ENCODE data around the gene CSTPP1. TPM values are rescaled to one million over a fixed set of nuclear protein-coding genes. Genes with fewer than 3 reads are reported as not detected.

The CSTPP1 gene
- total and polyA plus RNA-seq, 2 of the 4 experiments (the other 2 are of a cell fraction): 22.0 to 35.7 TPM

DNA sequence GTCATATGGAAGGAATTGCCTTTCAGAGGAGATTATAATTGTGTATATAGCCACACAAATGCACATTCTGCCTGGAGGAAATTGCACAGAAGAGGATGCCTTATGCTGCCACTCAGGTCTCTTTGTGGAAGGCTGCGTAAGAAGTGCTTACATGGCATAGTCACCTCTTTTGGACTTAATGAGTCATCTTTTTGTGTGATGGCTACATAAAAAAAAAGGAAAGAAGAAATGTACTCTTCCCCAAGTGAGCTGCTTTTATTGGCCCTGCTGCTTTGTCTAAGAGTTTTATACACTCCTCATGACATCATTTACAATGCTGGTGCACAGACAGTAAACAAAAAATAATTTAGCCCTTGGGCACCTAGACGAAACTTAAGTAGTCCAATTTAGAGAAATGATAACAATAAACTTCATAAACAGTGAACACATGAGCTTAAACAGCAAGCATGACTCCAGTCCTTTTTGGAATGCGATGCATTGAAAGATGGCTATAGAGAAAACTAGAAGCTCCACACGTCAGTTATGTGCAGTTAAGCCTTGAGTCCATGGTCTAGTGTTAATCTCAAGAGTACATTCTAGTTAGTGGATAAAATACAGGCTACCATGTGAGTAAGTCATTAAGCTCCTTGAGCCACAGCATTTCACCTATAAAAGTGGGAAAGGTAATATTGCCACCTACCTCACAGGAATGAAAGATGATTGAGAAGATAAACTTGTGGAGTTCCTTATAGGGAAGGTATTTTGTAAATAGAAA lies 12.0 kb downstream of the CSTPP1 start:
- Histone ChIP-seq H4K20me1 (ENCODE audit: insufficient read depth, low read length) (0 out of 2 replicates have a peak, but pooled peaks cover 4% of the 10 kb centered on the region), H2BK15ac (ENCODE audit: low read depth, low read length) (0 out of 3 replicates have a peak overlapping the region, but pooled peaks have one; percentile 31), H4K8ac (ENCODE audit: low read depth in 2 of 2, low read length in 2 of 2) (peak overlapping the region in 1 of 2 experiments; percentile 10; a peak in 1 of 4 replicates), H3K56ac (ENCODE audit: extremely low read depth, insufficient read depth, low read length) (no peak overlapping the region), H3K23ac (ENCODE audit: low read depth, low read length) (no peak overlapping the region), H3K9me3 (ENCODE audit: control insufficient read depth, insufficient read depth, low read length) (no peaks in the 10 kb centered on the region), H2AK9ac (replicated peaks; ENCODE audit: low read depth, low read length, poor library complexity) (no peak overlapping the region), H4K91ac (ENCODE audit: insufficient read depth, low read depth, low read length) (no peak overlapping the region), H2BK20ac (ENCODE audit: low read depth, low read length) (no peak overlapping the region), H3K36me3 (ENCODE audit: control insufficient read depth, insufficient read depth, low read length) (no peaks in the 10 kb centered on the region), H3K27ac (ENCODE audit: insufficient read depth, low read length) (no peak overlapping the region), H4K5ac (ENCODE audit: low read depth, low read length) (no peak overlapping the region), H3K18ac (ENCODE audit: low read depth, low read length) (no peak overlapping the region), H2BK120ac (ENCODE audit: low read depth, low read length) (0 out of 2 replicates have a peak overlapping the region, but pooled peaks have one; percentile 43), H3K14ac (replicated peaks; ENCODE audit: low read depth, low read length) (no peak overlapping the region; the same call in 1 of the 2 replicates), H3K4me3 (ENCODE audit: insufficient read depth, low read depth, low read length) (no peak overlapping the region), H3K4ac (ENCODE audit: low read depth, low read length) (peak overlapping the region; percentile 68; the same call in 1 of the 2 replicates), H3K27me3 (ENCODE audit: control insufficient read depth, insufficient read depth, low read length) (no peaks in the 10 kb centered on the region), H2AFZ (replicated peaks; ENCODE audit: low read length, poor library complexity) (peak overlapping the region; percentile 9), H3K4me1 (ENCODE audit: control insufficient read depth, insufficient read depth, low read length) (peaks cover 14% of the 10 kb centered on the region), H3K4me2 (ENCODE audit: low read depth, low read length) (peak overlapping the region; percentile 16; the same call in 1 of the 2 replicates), H3K79me1 (ENCODE audit: low read depth in 1 of 2, low read length in 2 of 2) (peaks cover 8 to 26% of the 10 kb centered on the region in 2 experiments; a peak in 3 of 4 replicates), H3K9me1 (ENCODE audit: insufficient read depth, low read length) (peaks cover 16% of the 10 kb centered on the region), H2BK5ac (ENCODE audit: low read depth, low read length, poor library complexity, severe bottlenecking) (no peak overlapping the region), H2AK5ac (ENCODE audit: low read depth, low read length) (peak overlapping the region; percentile 65; the same call in 1 of the 2 replicates), H3K9ac (ENCODE audit: low read depth, low read length) (no peak overlapping the region)
- ATAC-seq (ENCODE audit: low read depth) (peak; percentile 83), DNase-seq (peak; percentile 91)
- dilution Hi-C loops (cut with HindIII; ENCODE audit: low sequenced_read_pairs, unreplicated experiment) (no loop called here), in situ Hi-C loops (cut with MboI; ENCODE audit: low sequenced_read_pairs) (no loop called here), intact Hi-C loops (cut with micrococcal nuclease) (no loop called here)
- no TSS peak for BruUV-seq (replicated peaks)
- ChIA-PET CTCF (interaction anchor here (0.6 to 2.1 kb wide), 5 partner anchors 12 to 205 kb away, joined by 3 to 6 read pairs (median 3); partner anchors contain the start of gene CSTPP1), POLR2A (ENCODE audit: unreplicated experiment) (interaction anchor here (0.8 kb wide), 1 partner anchor 195 kb away, joined by 4 read pairs; no protein-coding TSS in a partner anchor)
- no CpG with 5 or more reads among the region's 4 CpGs for WGBS, 2 experiments (ENCODE audit: extremely low coverage in 2 of 2, insufficient read length in 1 of 2)
- no peak for TF ChIP-seq MXI1 (IDR thresholded peaks at IDR 0.05; ENCODE audit: borderline replicate concordance, low read depth, low read length)
- 0 out of 2 replicates have a peak, but pooled peaks have one; percentile 3 for TF ChIP-seq NFE2L2 (IDR thresholded peaks at IDR 0.05; ENCODE audit: low read depth, low read length)
- TF ChIP-seq SMC3 (IDR thresholded peaks at IDR 0.05; ENCODE audit: low read depth, low read length): no peak; the same call in 1 of the 2 replicates
- TF ChIP-seq POLR2A (IDR thresholded peaks at IDR 0.05; ENCODE audit: low read depth, low read length): no peak
- TF ChIP-seq, protein P1, sequence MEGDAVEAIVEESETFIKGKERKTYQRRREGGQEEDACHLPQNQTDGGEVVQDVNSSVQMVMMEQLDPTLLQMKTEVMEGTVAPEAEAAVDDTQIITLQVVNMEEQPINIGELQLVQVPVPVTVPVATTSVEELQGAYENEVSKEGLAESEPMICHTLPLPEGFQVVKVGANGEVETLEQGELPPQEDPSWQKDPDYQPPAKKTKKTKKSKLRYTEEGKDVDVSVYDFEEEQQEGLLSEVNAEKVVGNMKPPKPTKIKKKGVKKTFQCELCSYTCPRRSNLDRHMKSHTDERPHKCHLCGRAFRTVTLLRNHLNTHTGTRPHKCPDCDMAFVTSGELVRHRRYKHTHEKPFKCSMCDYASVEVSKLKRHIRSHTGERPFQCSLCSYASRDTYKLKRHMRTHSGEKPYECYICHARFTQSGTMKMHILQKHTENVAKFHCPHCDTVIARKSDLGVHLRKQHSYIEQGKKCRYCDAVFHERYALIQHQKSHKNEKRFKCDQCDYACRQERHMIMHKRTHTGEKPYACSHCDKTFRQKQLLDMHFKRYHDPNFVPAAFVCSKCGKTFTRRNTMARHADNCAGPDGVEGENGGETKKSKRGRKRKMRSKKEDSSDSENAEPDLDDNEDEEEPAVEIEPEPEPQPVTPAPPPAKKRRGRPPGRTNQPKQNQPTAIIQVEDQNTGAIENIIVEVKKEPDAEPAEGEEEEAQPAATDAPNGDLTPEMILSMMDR (conservative IDR thresholded peaks at IDR 0.05; ENCODE audit: low read depth, low read length): no peak
- TF ChIP-seq RFX5 (IDR thresholded peaks at IDR 0.05; ENCODE audit: low read depth, low read length): no peak
- TF ChIP-seq RCOR1 (IDR thresholded peaks at IDR 0.05; ENCODE audit: insufficient replicate concordance, low read length): no peak
- TF ChIP-seq, protein P2, sequence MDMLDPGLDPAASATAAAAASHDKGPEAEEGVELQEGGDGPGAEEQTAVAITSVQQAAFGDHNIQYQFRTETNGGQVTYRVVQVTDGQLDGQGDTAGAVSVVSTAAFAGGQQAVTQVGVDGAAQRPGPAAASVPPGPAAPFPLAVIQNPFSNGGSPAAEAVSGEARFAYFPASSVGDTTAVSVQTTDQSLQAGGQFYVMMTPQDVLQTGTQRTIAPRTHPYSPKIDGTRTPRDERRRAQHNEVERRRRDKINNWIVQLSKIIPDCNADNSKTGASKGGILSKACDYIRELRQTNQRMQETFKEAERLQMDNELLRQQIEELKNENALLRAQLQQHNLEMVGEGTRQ (IDR thresholded peaks at IDR 0.05; ENCODE audit: low read depth, low read length): no peak
- no peak for TF ChIP-seq MAZ (IDR thresholded peaks at IDR 0.05; ENCODE audit: borderline replicate concordance, low read depth, low read length)
- TF ChIP-seq MAFK (IDR thresholded peaks at IDR 0.05; ENCODE audit: low read depth, low read length): peak; percentile 92
- TF ChIP-seq, protein P3, sequence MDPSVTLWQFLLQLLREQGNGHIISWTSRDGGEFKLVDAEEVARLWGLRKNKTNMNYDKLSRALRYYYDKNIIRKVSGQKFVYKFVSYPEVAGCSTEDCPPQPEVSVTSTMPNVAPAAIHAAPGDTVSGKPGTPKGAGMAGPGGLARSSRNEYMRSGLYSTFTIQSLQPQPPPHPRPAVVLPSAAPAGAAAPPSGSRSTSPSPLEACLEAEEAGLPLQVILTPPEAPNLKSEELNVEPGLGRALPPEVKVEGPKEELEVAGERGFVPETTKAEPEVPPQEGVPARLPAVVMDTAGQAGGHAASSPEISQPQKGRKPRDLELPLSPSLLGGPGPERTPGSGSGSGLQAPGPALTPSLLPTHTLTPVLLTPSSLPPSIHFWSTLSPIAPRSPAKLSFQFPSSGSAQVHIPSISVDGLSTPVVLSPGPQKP (IDR thresholded peaks at IDR 0.05; ENCODE audit: borderline replicate concordance, low read depth, low read length): no peak
- no peak for TF ChIP-seq CHD1 (IDR thresholded peaks at IDR 0.05; ENCODE audit: low read depth, low read length)
- TF ChIP-seq CEBPB (IDR thresholded peaks at IDR 0.05; ENCODE audit: low read depth, low read length): peak; percentile 40
